SK-N-SH treated with all-trans-retinoic acid at 6 μM for 48 hours (cell line): Measurements from ENCODE around the gene GATAD2A.

Source experiments
- BACH2 ChIP-seq: fragments of 250-450 bp; sonication (Bioruptor Pico); IDR thresholded peaks from 2 replicates; pipeline ENCODE4 v1.9.0; 2021; ENCODE audit warnings: mild to moderate bottlenecking, borderline replicate concordance
- CSDC2 ChIP-seq: fragments of 250-450 bp; sonication (Bioruptor Pico); IDR thresholded peaks from 2 replicates; pipeline ENCODE4 v1.5.0; 2020; ENCODE audit warnings: mild to moderate bottlenecking, moderate library complexity
- GLIS3 ChIP-seq: fragments of 250-450 bp; sonication (Bioruptor Pico); IDR thresholded peaks from 2 replicates; pipeline ENCODE4 v1.5.0; 2020; ENCODE audit warnings: mild to moderate bottlenecking, moderate library complexity
- PPARA ChIP-seq: fragments of 250-450 bp; sonication (Bioruptor Pico); IDR thresholded peaks from 2 replicates; pipeline ENCODE4 v1.5.0; 2020; ENCODE audit warnings: mild to moderate bottlenecking, borderline replicate concordance
- RARB ChIP-seq: fragments of 250-450 bp; sonication (Bioruptor Pico); IDR thresholded peaks from 2 replicates; pipeline ENCODE4 v1.8.0; 2021; ENCODE audit warnings: mild to moderate bottlenecking, moderate library complexity
- TCF4 ChIP-seq: fragments of 250-450 bp; sonication (Bioruptor Pico); IDR thresholded peaks from 2 replicates; pipeline ENCODE4 v1.8.0; 2021; ENCODE audit warnings: mild to moderate bottlenecking, moderate library complexity, borderline replicate concordance
- TOX ChIP-seq: fragments of 250-450 bp; sonication (Bioruptor Pico); IDR thresholded peaks from 2 replicates; pipeline ENCODE4 v1.8.0; 2021; ENCODE audit warnings: mild to moderate bottlenecking, moderate library complexity, borderline replicate concordance
- ZNF8 ChIP-seq: fragments of 450-650 bp; formaldehyde crosslinking; IDR thresholded peaks from 2 replicates; pipeline ENCODE4 v1.5.0; 2020; ENCODE audit warnings: mild to moderate bottlenecking, moderate library complexity
- TF ChIP-seq, protein P1 (sequence below): fragments of 250-450 bp; sonication (Bioruptor Pico); IDR thresholded peaks from 2 replicates; pipeline ENCODE4 v1.8.0; 2020; ENCODE audit warnings: mild to moderate bottlenecking, moderate library complexity, borderline replicate concordance
- TF ChIP-seq, protein P2 (sequence below): fragments of 250-450 bp; sonication (Bioruptor Pico); IDR thresholded peaks from 2 replicates; pipeline ENCODE4 v1.5.1; 2020; ENCODE audit warnings: low read depth, mild to moderate bottlenecking, moderate library complexity
- TF ChIP-seq, protein P3 (sequence below): fragments of 250-450 bp; sonication (Bioruptor Pico); IDR thresholded peaks from 2 replicates; pipeline ENCODE4 v1.8.0; 2021; ENCODE audit warnings: low read depth, mild to moderate bottlenecking, moderate library complexity, borderline replicate concordance
- TF ChIP-seq, protein P4 (sequence below): fragments of 250-450 bp; sonication (Bioruptor Pico); IDR thresholded peaks from 2 replicates; pipeline ENCODE4 v1.5.1; 2021; ENCODE audit warnings: mild to moderate bottlenecking, moderate library complexity

DNA sequence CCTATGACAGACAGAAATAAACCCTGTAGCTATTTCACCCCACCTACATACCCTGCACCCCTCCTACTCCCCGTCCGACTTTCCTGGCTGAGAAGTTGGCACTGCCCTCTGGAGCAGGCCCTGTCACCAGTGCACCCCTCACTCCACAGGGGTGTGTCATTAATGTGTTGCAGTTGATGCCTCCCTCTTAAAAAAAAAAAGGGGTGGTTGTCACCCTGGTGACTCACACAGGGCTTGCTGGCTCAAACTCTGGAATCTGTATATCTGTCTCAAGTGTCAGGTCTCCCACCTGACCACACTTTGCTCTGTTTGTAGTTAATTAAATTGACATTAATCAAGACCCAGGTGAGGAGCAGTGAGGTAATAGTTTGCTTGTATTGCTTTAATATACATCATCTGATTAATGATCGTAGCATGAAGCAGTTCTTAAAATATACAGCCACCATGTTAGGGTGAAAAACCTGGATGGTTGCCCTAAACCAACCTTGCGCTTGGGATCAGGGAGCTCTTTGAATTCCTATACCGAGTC lies 2.0 kb upstream of the GATAD2A start:
- TF ChIP-seq ZNF8 (no peak), RARB (CRISPR knock-in tag) (no peak), TOX (no peak), TCF4 (CRISPR knock-in tag) (no peak), CSDC2 (no peak), PPARA (CRISPR knock-in tag) (no peak), GLIS3 (CRISPR knock-in tag) (no peak), BACH2 (no peak)
- TF ChIP-seq, protein P1, sequence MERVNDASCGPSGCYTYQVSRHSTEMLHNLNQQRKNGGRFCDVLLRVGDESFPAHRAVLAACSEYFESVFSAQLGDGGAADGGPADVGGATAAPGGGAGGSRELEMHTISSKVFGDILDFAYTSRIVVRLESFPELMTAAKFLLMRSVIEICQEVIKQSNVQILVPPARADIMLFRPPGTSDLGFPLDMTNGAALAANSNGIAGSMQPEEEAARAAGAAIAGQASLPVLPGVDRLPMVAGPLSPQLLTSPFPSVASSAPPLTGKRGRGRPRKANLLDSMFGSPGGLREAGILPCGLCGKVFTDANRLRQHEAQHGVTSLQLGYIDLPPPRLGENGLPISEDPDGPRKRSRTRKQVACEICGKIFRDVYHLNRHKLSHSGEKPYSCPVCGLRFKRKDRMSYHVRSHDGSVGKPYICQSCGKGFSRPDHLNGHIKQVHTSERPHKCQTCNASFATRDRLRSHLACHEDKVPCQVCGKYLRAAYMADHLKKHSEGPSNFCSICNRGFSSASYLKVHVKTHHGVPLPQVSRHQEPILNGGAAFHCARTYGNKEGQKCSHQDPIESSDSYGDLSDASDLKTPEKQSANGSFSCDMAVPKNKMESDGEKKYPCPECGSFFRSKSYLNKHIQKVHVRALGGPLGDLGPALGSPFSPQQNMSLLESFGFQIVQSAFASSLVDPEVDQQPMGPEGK (CRISPR knock-in tag) = no peak
- TF ChIP-seq, protein P2, sequence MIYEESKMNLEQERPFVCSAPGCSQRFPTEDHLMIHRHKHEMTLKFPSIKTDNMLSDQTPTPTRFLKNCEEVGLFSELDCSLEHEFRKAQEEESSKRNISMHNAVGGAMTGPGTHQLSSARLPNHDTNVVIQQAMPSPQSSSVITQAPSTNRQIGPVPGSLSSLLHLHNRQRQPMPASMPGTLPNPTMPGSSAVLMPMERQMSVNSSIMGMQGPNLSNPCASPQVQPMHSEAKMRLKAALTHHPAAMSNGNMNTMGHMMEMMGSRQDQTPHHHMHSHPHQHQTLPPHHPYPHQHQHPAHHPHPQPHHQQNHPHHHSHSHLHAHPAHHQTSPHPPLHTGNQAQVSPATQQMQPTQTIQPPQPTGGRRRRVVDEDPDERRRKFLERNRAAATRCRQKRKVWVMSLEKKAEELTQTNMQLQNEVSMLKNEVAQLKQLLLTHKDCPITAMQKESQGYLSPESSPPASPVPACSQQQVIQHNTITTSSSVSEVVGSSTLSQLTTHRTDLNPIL (CRISPR knock-in tag) = no peak
- TF ChIP-seq, protein P3, sequence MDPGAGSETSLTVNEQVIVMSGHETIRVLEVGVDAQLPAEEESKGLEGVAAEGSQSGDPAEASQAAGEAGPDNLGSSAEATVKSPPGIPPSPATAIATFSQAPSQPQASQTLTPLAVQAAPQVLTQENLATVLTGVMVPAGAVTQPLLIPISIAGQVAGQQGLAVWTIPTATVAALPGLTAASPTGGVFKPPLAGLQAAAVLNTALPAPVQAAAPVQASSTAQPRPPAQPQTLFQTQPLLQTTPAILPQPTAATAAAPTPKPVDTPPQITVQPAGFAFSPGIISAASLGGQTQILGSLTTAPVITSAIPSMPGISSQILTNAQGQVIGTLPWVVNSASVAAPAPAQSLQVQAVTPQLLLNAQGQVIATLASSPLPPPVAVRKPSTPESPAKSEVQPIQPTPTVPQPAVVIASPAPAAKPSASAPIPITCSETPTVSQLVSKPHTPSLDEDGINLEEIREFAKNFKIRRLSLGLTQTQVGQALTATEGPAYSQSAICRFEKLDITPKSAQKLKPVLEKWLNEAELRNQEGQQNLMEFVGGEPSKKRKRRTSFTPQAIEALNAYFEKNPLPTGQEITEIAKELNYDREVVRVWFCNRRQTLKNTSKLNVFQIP = no peak
- TF ChIP-seq, protein P4, sequence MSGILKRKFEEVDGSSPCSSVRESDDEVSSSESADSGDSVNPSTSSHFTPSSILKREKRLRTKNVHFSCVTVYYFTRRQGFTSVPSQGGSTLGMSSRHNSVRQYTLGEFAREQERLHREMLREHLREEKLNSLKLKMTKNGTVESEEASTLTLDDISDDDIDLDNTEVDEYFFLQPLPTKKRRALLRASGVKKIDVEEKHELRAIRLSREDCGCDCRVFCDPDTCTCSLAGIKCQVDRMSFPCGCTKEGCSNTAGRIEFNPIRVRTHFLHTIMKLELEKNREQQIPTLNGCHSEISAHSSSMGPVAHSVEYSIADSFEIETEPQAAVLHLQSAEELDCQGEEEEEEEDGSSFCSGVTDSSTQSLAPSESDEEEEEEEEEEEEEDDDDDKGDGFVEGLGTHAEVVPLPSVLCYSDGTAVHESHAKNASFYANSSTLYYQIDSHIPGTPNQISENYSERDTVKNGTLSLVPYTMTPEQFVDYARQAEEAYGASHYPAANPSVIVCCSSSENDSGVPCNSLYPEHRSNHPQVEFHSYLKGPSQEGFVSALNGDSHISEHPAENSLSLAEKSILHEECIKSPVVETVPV (CRISPR knock-in tag) = no peak
